K562 (cell line): Measurements from ENCODE around the gene CD151. TPM values are rescaled to one million over a fixed set of nuclear protein-coding genes. Genes with fewer than 3 reads are reported as not detected.

ENCODE experiments used
- ATAC-seq: fragments of 200-7000 bp; cut with Tn5 transposase; 3 replicates; pipeline ENCODE4 v1.9.1; 2020; ENCODE audit warnings: moderate library complexity
- BruUV-seq: library from RNA; stranded (reverse); fragments of 400-500 nt; replicated peaks from 2 replicates; lab custom pipeline; 2021; lab: Mats Ljungman, UMichigan
- CTCF ChIA-PET: fragments of 300-600 bp; formaldehyde crosslinking; extraction: SDS; loops from one replicate; lab custom pipeline; 2021; ENCODE audit warnings: low intra/inter-chr PET ratio; lab: Yijun Ruan, JAX
- POLR2A ChIA-PET: fragments of 300-600, 350-650 bp; sonication (Branson Sonifier 250); formaldehyde crosslinking; extraction: SDS; loops from one replicate; lab custom pipeline; 2021; ENCODE audit warnings: antibody characterized with exemption, inconsistent platforms; lab: Yijun Ruan, JAX
- DNase-seq, 4 experiments: peaks; one replicate each; pipeline versions ENCODE4 v3.0.0 to v3.0.0-alpha.2; 2011 to 2018; ENCODE audit warnings: low spot score in 3 of 4, mixed read lengths in 3 of 4; ENCODE audit errors: extremely low read depth in 1 of 4
- FAIRE-seq: peaks from 2 replicates; lab custom pipeline; 2011; peaks lifted over from hg19 to GRCh38; lab: Jason Lieb, UNC
- H2AFZ ChIP-seq: 2 replicates; pipeline ENCODE4 v1.6.0; 2011; ENCODE audit warnings: low read depth, low read length, control low read depth, inconsistent platforms
- H3K27ac ChIP-seq: fragments of 200-600 bp; 3 replicates; pipeline ENCODE4 v1.8.0; 2011; ENCODE audit warnings: low read depth, mild to moderate bottlenecking, control low read depth, inconsistent platforms, low read length, moderate library complexity, mixed read lengths; ENCODE audit errors: extremely low read depth
- H3K27me3 ChIP-seq, 2 experiments: fragments of 300-600 bp in 1 of 2; 2 replicates in 1 of 2; 3 replicates in 1 of 2; pipeline versions ENCODE4 v1.6.0 to v1.8.0; 2011; ENCODE audit warnings: inconsistent platforms in 2 of 2, low read length in 2 of 2, mild to moderate bottlenecking in 1 of 2, mixed read lengths in 1 of 2, moderate library complexity in 1 of 2; ENCODE audit not compliant: control insufficient read depth in 2 of 2, insufficient read depth in 2 of 2
- H3K36me3 ChIP-seq: fragments of 300-600 bp; 3 replicates; pipeline ENCODE4 v1.8.0; 2011; ENCODE audit warnings: mild to moderate bottlenecking, low read length, inconsistent platforms; ENCODE audit not compliant: control insufficient read depth, insufficient read depth
- H3K4me1 ChIP-seq, 2 experiments: fragments of 200-600 bp in 1 of 2; replicated peaks in 1 of 2; 2 replicates in 1 of 2; 3 replicates in 1 of 2; pipeline versions ENCODE4 v1.5.1 to v1.8.0; 2011; ENCODE audit warnings: inconsistent platforms in 2 of 2, low read length in 2 of 2, mild to moderate bottlenecking in 1 of 2, mixed read lengths in 1 of 2, moderate library complexity in 1 of 2; ENCODE audit not compliant: control insufficient read depth in 2 of 2, insufficient read depth in 2 of 2
- H3K4me2 ChIP-seq: 2 replicates; pipeline ENCODE4 v1.6.1; 2011; ENCODE audit warnings: low read length, control low read depth, inconsistent platforms, mixed read lengths; ENCODE audit not compliant: insufficient read depth
- H3K4me3 ChIP-seq: fragments of 200-600 bp; sonication (generic), shearing (Covaris generic); 2 replicates; pipeline ENCODE4 v1.5.1; 2016; ENCODE audit warnings: control low read depth, inconsistent platforms
- H3K79me2 ChIP-seq: fragments of 200-600 bp; 3 replicates; pipeline ENCODE4 v1.8.0; 2011; ENCODE audit warnings: low read length, inconsistent platforms; ENCODE audit not compliant: control insufficient read depth, insufficient read depth
- H3K9ac ChIP-seq, 2 experiments: 2 replicates each; pipeline versions ENCODE4 v1.6.0 to v1.6.1; 2011; ENCODE audit warnings: low read depth in 2 of 2, low read length in 2 of 2, control low read depth in 1 of 2, inconsistent platforms in 1 of 2, mild to moderate bottlenecking in 1 of 2, mixed read lengths in 1 of 2; ENCODE audit not compliant: insufficient read depth in 1 of 2
- H3K9me1 ChIP-seq: one replicate; pipeline ENCODE4 v1.6.0; 2011; ENCODE audit warnings: inconsistent platforms, mild to moderate bottlenecking, low read length, moderate library complexity; ENCODE audit not compliant: control insufficient read depth, insufficient read depth
- H3K9me3 ChIP-seq: replicated peaks from 2 replicates; pipeline ENCODE4 v1.5.1; 2011; ENCODE audit warnings: low read depth, low read length, inconsistent platforms; ENCODE audit not compliant: control insufficient read depth, insufficient read depth
- H4K20me1 ChIP-seq: replicated peaks from 2 replicates; pipeline ENCODE4 v1.6.1; 2011; ENCODE audit warnings: low read length, inconsistent platforms, mixed read lengths; ENCODE audit not compliant: control insufficient read depth, insufficient read depth
- POLR2G ChIP-seq: fragments of 200-400 bp; formaldehyde crosslinking; IDR thresholded peaks from 2 replicates; pipeline ENCODE4 v1.6.1; 2017; ENCODE audit warnings: low read depth, mild to moderate bottlenecking, antibody characterized with exemption, low read length, moderate library complexity
- TRIM24 ChIP-seq, 2 experiments: fragments of 450-650 bp; IDR thresholded peaks; 2 replicates each; pipeline ENCODE4 v1.6.1; 2016
- TSC22D4 ChIP-seq: fragments of 450-650 bp; IDR thresholded peaks from 2 replicates; pipeline ENCODE4 v1.6.1; 2016; ENCODE audit warnings: missing genetic modification characterization, missing biosample characterization, control low read depth
- ZNF3 ChIP-seq: fragments of 250-450 bp; sonication (Bioruptor Pico); IDR thresholded peaks from 2 replicates; pipeline ENCODE4 v1.5.0; 2021; ENCODE audit warnings: mild to moderate bottlenecking, moderate library complexity
- WGBS: fragments of 100-300 bp; shearing (Covaris generic); methylation state at CpG from one replicate; pipeline ENCODE4 v1.1.6; 2016; ENCODE audit warnings: low coverage, mixed read lengths; ENCODE audit not compliant: insufficient coverage; ENCODE audit errors: missing lambda C conversion rate; 5-methylcytosine and 5-hydroxymethylcytosine counted together
- in situ Hi-C: fragments of 300-500 bp; cut with MboI; formaldehyde crosslinking; loops from 4 replicates; pipeline ENCODE4 v1.15.0; 2018; ENCODE audit warnings: inconsistent platforms, mixed read lengths
- intact Hi-C: fragments of 100-400 bp; cut with micrococcal nuclease; formaldehyde crosslinking; loops from 2 replicates; pipeline ENCODE4 v1.14.2; 2022
- polyA plus RNA-seq, 8 experiments: library from polyadenylated mRNA; depleted of rRNA in 4 of 8; stranded (reverse) in 5 of 8; unstranded in 3 of 8; fragments of >200 nt; fragmentation: Nextera tagmentation in 2 of 8; fragmentation: Illumina TruSeq in 1 of 8; extraction: Ambion mirVana in 2 of 8; extraction: Trizol in 1 of 8; gene quantifications; 2 replicates each; pipeline versions ENCODE4 v1.2.1 to v1.2.3, GENCODE V29; 2011 to 2014; ENCODE audit warnings: inconsistent platforms in 1 of 8, missing spikeins in 1 of 8
- total RNA-seq, 7 experiments: library from RNA; depleted of rRNA in 6 of 7; stranded (reverse); fragments of >200 nt in 6 of 7; fragmentation: Illumina TruSeq in 2 of 7; extraction: Trizol in 2 of 7; gene quantifications; 2 replicates each; pipeline versions ENCODE4 v1.2.1 to v1.2.3, GENCODE V29; 2011 to 2021; ENCODE audit warnings: low replicate concordance in 1 of 7

CD151 gene
- total and polyA plus RNA-seq, 9 of the 15 experiments (the other 6 are each of a cell fraction or from before 2014, with no cell fraction given) = 2.3 to 187 (median 140) TPM

DNA sequence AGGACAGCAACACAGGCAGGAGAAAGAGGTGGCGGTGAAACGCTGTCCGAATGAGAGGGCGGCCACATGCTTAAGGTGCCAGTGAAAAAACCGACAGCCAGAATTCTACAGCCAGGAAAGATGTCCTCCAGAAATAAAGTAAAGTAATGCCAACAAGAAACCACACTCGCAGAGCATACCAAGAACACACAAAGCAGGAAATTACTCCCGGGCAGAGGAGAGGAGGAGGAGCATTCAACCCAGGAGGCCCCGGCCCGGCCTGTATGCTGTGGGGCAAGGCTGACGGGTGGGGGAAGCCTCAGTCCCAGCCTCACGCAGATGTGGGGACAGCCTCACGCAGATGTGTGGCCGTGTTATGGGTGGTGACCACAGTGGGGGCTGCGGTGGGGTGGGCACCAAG is 49.8 kb downstream of the CD151 start:
- TF ChIP-seq ZNF3 (CRISPR knock-in tag) (no peak), TSC22D4 (tag) (no peak)
- TF ChIP-seq, all 486 proteins: peak for 0
- Histone ChIP-seq H3K27ac (no peak overlapping the region), H3K79me2 (no peaks in the 10 kb centered on the region), H3K4me2 (no peak overlapping the region), H3K27me3 (no peaks in the 10 kb centered on the region), H3K36me3 (peaks cover 72% of the 10 kb centered on the region; the same call in 2 of the 3 replicates), H3K9me1 (no peaks in the 10 kb centered on the region), H3K4me1 (peaks cover 5 to 39% of the 10 kb centered on the region in 2 experiments; a peak in 4 of 5 replicates), H3K9me3 (no peaks in the 10 kb centered on the region), H2AFZ (no peak overlapping the region), H4K20me1 (no peaks in the 10 kb centered on the region), H3K9ac (no peak overlapping the region), H3K4me3 (no peak overlapping the region)
- no peak for FAIRE-seq
- DNase-seq = no peak
- no peak for ATAC-seq
- CTCF ChIA-PET = no interaction called here
- no TSS peak for BruUV-seq
- in situ Hi-C loops = no loop called here
- POLR2A ChIA-PET = no interaction called here
- 97% methylated on average over 11 of the region's 14 CpGs for WGBS
- intact Hi-C loops = no loop called here

- no peaks in the 10 kb centered on the region for H3K9me3 ChIP-seq
- no peak overlapping the region for H3K4me2 ChIP-seq
- peaks cover 0 to 35% of the 10 kb centered on the region in 2 experiments; a peak in 1 of 5 replicates for H3K4me1 ChIP-seq
- no peak overlapping the region for H2AFZ ChIP-seq
- ChIA-PET POLR2A (interaction anchor here (1.0 to 1.2 kb wide), 2 partner anchors 11 to 24 kb away, joined by 3 to 4 read pairs; no protein-coding TSS in a partner anchor), CTCF (no interaction called here)
- no peaks in the 10 kb centered on the region for H3K79me2 ChIP-seq
- DNase-seq (no peak), ATAC-seq (no peak), FAIRE-seq (no peak)
- H3K27me3 ChIP-seq = no peaks in the 10 kb centered on the region
- H3K4me3 ChIP-seq = no peak overlapping the region
- H3K9ac ChIP-seq = 0 out of 4 replicates have a peak overlapping the region, but pooled peaks of 1 of the 2 experiments have one; percentile 26
- no TSS peak for BruUV-seq
- H4K20me1 ChIP-seq = no peaks in the 10 kb centered on the region
- H3K36me3 ChIP-seq = peaks cover 81% of the 10 kb centered on the region; the same call in 2 of the 3 replicates
- TF ChIP-seq POLR2G = peak; percentile 2; the same call in 1 of the 2 replicates
- no peak for TF ChIP-seq TRIM24 (IDR thresholded peaks at IDR 0.05)
- no peak overlapping the region for H3K27ac ChIP-seq
- in situ Hi-C loops = no loop called here
- WGBS = 94% methylated on average over 10 of the region's 10 CpGs
- no peaks in the 10 kb centered on the region for H3K9me1 ChIP-seq
- intact Hi-C loops = no loop called here
These were observed 50.8 kb downstream of the CD151 start for GRCh38 chr11:883527-883926.
